Liver (tissue), 9 donors: ENCODE data around the gene ASPG. TPM values are rescaled to one million over a fixed set of nuclear protein-coding genes. Genes with fewer than 3 reads are reported as not detected.

Experiments
- DNase-seq: peaks from one replicate; pipeline ENCODE4 v3.0.0-alpha.2; 2017; ENCODE audit warnings: low spot score
- H3K27ac ChIP-seq, 2 donors: one replicate each; pipeline ENCODE4 v1.7.0; 2013; ENCODE audit warnings: inconsistent platforms in 2 of 2, low read length in 2 of 2, control low read depth in 1 of 2, low read depth in 1 of 2, mild to moderate bottlenecking in 1 of 2
- H3K27me3 ChIP-seq, 4 donors: one replicate each; pipeline versions ENCODE4 v1.6.1 to v1.7.0; 2013; ENCODE audit warnings: low read length in 3 of 4, inconsistent platforms in 1 of 4, mild to moderate bottlenecking in 1 of 4, moderate library complexity in 1 of 4; ENCODE audit not compliant: control insufficient read depth in 4 of 4, insufficient read depth in 4 of 4
- H3K36me3 ChIP-seq, 4 donors: one replicate each; pipeline versions ENCODE4 v1.6.1 to v1.7.0; 2013; ENCODE audit warnings: low read length in 3 of 4, mild to moderate bottlenecking in 3 of 4, low read depth in 1 of 4, moderate library complexity in 1 of 4; ENCODE audit not compliant: control insufficient read depth in 4 of 4, insufficient read depth in 3 of 4
- H3K4me1 ChIP-seq, 4 donors: one replicate each; pipeline versions ENCODE4 v1.6.1 to v1.7.0; 2013; ENCODE audit warnings: low read length in 3 of 4, mild to moderate bottlenecking in 3 of 4, moderate library complexity in 1 of 4; ENCODE audit not compliant: control insufficient read depth in 4 of 4, insufficient read depth in 4 of 4
- H3K4me3 ChIP-seq, 3 donors: one replicate each; pipeline versions ENCODE4 v1.6.1 to v1.7.0; 2013; ENCODE audit warnings: low read length in 3 of 3, control low read depth in 1 of 3, low read depth in 1 of 3, mild to moderate bottlenecking in 1 of 3
- H3K9ac ChIP-seq, 2 donors: one replicate each; pipeline ENCODE4 v1.7.0; 2013; ENCODE audit warnings: low read length in 2 of 2, mild to moderate bottlenecking in 2 of 2, moderate library complexity in 2 of 2, control low read depth in 1 of 2, low read depth in 1 of 2
- H3K9me3 ChIP-seq, 4 donors: one replicate each; pipeline versions ENCODE4 v1.6.1 to v1.7.0; 2013; ENCODE audit warnings: low read length in 3 of 4; ENCODE audit not compliant: control insufficient read depth in 4 of 4
- EGR1 ChIP-seq, 2 donors: IDR thresholded peaks; 2 replicates each; pipeline ENCODE4 v1.6.1; 2016 to 2018; ENCODE audit warnings: antibody characterized with exemption in 2 of 2, low read depth in 2 of 2
- FOXA1 ChIP-seq: IDR thresholded peaks from 2 replicates; pipeline ENCODE4 v1.6.1; 2016; ENCODE audit warnings: antibody characterized with exemption
- FOXA2 ChIP-seq: IDR thresholded peaks from 2 replicates; pipeline ENCODE4 v1.6.1; 2016; ENCODE audit warnings: antibody characterized with exemption
- GABPA ChIP-seq, 2 donors: IDR thresholded peaks in 1 of 2; conservative IDR thresholded peaks in 1 of 2; 2 replicates each; pipeline ENCODE4 v1.6.1; 2016; ENCODE audit warnings: antibody characterized with exemption in 2 of 2, mild to moderate bottlenecking in 1 of 2, moderate library complexity in 1 of 2
- HNF4A ChIP-seq, 2 donors: conservative IDR thresholded peaks; 2 replicates each; pipeline ENCODE4 v1.6.1; 2016; ENCODE audit warnings: antibody characterized with exemption in 2 of 2, mild to moderate bottlenecking in 2 of 2
- HNF4G ChIP-seq: IDR thresholded peaks from 2 replicates; pipeline ENCODE4 v1.6.1; 2016; ENCODE audit warnings: antibody characterized with exemption
- JUND ChIP-seq, 2 donors: IDR thresholded peaks; 2 replicates each; pipeline ENCODE4 v1.6.1; 2016; ENCODE audit warnings: antibody characterized with exemption in 2 of 2
- NR2F2 ChIP-seq: IDR thresholded peaks from 2 replicates; pipeline ENCODE4 v1.6.1; 2016; ENCODE audit warnings: antibody characterized with exemption
- RAD21 ChIP-seq, 2 donors: IDR thresholded peaks; 2 replicates each; pipeline ENCODE4 v1.6.1; 2016; ENCODE audit warnings: antibody characterized with exemption in 2 of 2, mild to moderate bottlenecking in 2 of 2
- RXRA ChIP-seq, 2 donors: IDR thresholded peaks; 2 replicates each; pipeline ENCODE4 v1.6.1; 2017 to 2018; ENCODE audit warnings: antibody characterized with exemption in 2 of 2, mild to moderate bottlenecking in 1 of 2
- SP1 ChIP-seq: IDR thresholded peaks from 2 replicates; pipeline ENCODE4 v1.6.1; 2018; ENCODE audit warnings: antibody characterized with exemption, mild to moderate bottlenecking
- YY1 ChIP-seq: IDR thresholded peaks from 2 replicates; pipeline ENCODE4 v1.6.1; 2016; ENCODE audit warnings: antibody characterized with exemption, mild to moderate bottlenecking
- WGBS: extraction: QIAGEN DNeasy Blood & Tissue Kit; methylation state at CpG from one replicate; pipeline ENCODE4 v1.1.7; 2013; 5-methylcytosine and 5-hydroxymethylcytosine counted together
- polyA plus RNA-seq, 2 donors: library from polyadenylated mRNA; stranded (reverse) in 1 of 2; unstranded in 1 of 2; fragments of 200-250 nt in 1 of 2; fragments of >200 nt in 1 of 2; fragmentation: Nextera tagmentation in 1 of 2; extraction: Ambion mirVana in 1 of 2; gene quantifications; one replicate each; pipeline versions ENCODE4 v1.2.1 to v1.2.3, GENCODE V29; 2013 to 2015
- total RNA-seq, 2 donors: library from RNA; depleted of rRNA; stranded (reverse); fragments of >200 nt; gene quantifications; one replicate each; pipeline ENCODE4 v1.2.3, GENCODE V29; 2014
- TF ChIP-seq, protein P1 (sequence below): IDR thresholded peaks from 2 replicates; pipeline ENCODE4 v1.6.1; 2016; ENCODE audit warnings: antibody characterized with exemption
- TF ChIP-seq, protein P2 (sequence below): IDR thresholded peaks from 2 replicates; pipeline ENCODE4 v1.6.1; 2016; ENCODE audit warnings: antibody characterized with exemption
- TF ChIP-seq, protein P3 (sequence below): fragments of 150-350 bp; IDR thresholded peaks from 2 replicates; pipeline ENCODE4 v1.5.1; 2017; ENCODE audit warnings: improper control_type of control experiment, low read depth, low read length; ENCODE audit not compliant: missing input control
- TF ChIP-seq, protein P4 (sequence below): IDR thresholded peaks from 2 replicates; pipeline ENCODE4 v1.6.1; 2016; ENCODE audit warnings: antibody characterized with exemption
- TF ChIP-seq, protein P5 (sequence below): IDR thresholded peaks from 2 replicates; pipeline ENCODE4 v1.6.1; 2016; ENCODE audit warnings: antibody characterized with exemption, mild to moderate bottlenecking
- donor health status: healthy.
- donor health status: healthy.
- donor health status: healthy.
- donor health status: healthy.
- donor health status: healthy.

Gene ASPG
- total and polyA plus RNA-seq, 4 donors = 42.4 to 158 (median 110) TPM

DNA sequence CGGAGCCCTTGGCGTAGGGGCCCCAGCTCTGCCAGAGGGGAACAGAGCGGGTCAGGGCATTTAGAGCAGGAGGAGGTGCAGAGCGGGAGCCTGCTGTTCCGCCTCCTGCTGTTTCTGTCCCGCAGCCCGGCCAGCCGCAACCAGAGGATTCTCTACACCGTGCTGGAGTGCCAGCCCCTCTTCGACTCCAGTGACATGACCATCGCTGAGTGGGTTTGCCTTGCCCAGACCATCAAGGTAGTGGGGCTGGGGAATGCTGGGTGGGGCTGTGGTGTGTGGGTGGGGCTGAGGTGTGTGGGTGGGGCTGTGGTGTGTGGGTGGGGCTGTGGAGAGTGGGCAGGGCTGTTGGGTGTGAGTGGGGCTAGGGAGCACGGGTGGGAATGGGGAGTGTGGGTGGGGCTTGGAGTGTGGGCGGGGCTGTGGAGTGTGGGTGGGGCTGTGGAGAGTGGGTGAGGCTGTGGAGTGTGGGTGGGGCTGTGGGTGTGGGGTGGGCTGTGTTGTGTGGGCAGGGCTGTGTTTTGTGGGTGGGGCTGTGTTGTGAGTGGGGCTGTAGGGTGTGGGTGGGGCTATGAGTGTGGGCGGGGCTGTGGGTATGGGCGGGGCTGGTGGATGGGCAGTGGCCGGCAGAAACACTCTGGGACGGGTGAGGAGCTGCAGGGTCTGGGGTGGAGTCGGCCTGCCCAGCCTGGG, 8.0 kb downstream of the ASPG start:
- Histone ChIP-seq H3K4me3 (no peak overlapping the region), H3K9me3 (no peaks in the 10 kb centered on the region), H3K27ac (no peak overlapping the region), H3K36me3 (peaks cover 0 to 12% (median 8%) of the 10 kb centered on the region in 4 donors), H3K9ac (no peak overlapping the region), H3K4me1 (peaks cover 24 to 54% (median 38%) of the 10 kb centered on the region in 4 donors), H3K27me3 (no peaks in the 10 kb centered on the region)
- TF ChIP-seq, protein P1, sequence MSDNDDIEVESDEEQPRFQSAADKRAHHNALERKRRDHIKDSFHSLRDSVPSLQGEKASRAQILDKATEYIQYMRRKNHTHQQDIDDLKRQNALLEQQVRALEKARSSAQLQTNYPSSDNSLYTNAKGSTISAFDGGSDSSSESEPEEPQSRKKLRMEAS = no peak
- TF ChIP-seq RAD21 (IDR thresholded peaks at IDR 0.05) (no peak), SP1 (no peak), EGR1 (IDR thresholded peaks at IDR 0.05; ENCODE audit: low read depth in 2 of 2) (no peak), HNF4A (conservative IDR thresholded peaks at IDR 0.05) (no peak), YY1 (no peak), HNF4G (no peak), FOXA1 (no peak), JUND (IDR thresholded peaks at IDR 0.05) (no peak)
- TF ChIP-seq, protein P2, sequence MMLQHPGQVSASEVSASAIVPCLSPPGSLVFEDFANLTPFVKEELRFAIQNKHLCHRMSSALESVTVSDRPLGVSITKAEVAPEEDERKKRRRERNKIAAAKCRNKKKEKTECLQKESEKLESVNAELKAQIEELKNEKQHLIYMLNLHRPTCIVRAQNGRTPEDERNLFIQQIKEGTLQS = no peak
- TF ChIP-seq, protein P3, sequence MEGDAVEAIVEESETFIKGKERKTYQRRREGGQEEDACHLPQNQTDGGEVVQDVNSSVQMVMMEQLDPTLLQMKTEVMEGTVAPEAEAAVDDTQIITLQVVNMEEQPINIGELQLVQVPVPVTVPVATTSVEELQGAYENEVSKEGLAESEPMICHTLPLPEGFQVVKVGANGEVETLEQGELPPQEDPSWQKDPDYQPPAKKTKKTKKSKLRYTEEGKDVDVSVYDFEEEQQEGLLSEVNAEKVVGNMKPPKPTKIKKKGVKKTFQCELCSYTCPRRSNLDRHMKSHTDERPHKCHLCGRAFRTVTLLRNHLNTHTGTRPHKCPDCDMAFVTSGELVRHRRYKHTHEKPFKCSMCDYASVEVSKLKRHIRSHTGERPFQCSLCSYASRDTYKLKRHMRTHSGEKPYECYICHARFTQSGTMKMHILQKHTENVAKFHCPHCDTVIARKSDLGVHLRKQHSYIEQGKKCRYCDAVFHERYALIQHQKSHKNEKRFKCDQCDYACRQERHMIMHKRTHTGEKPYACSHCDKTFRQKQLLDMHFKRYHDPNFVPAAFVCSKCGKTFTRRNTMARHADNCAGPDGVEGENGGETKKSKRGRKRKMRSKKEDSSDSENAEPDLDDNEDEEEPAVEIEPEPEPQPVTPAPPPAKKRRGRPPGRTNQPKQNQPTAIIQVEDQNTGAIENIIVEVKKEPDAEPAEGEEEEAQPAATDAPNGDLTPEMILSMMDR = no peak
- TF ChIP-seq, protein P4, sequence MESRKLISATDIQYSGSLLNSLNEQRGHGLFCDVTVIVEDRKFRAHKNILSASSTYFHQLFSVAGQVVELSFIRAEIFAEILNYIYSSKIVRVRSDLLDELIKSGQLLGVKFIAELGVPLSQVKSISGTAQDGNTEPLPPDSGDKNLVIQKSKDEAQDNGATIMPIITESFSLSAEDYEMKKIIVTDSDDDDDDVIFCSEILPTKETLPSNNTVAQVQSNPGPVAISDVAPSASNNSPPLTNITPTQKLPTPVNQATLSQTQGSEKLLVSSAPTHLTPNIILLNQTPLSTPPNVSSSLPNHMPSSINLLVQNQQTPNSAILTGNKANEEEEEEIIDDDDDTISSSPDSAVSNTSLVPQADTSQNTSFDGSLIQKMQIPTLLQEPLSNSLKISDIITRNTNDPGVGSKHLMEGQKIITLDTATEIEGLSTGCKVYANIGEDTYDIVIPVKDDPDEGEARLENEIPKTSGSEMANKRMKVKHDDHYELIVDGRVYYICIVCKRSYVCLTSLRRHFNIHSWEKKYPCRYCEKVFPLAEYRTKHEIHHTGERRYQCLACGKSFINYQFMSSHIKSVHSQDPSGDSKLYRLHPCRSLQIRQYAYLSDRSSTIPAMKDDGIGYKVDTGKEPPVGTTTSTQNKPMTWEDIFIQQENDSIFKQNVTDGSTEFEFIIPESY = no peak
- 73% methylated on average over 18 of the region's 18 CpGs for WGBS
- DNase-seq = no peak

DNA sequence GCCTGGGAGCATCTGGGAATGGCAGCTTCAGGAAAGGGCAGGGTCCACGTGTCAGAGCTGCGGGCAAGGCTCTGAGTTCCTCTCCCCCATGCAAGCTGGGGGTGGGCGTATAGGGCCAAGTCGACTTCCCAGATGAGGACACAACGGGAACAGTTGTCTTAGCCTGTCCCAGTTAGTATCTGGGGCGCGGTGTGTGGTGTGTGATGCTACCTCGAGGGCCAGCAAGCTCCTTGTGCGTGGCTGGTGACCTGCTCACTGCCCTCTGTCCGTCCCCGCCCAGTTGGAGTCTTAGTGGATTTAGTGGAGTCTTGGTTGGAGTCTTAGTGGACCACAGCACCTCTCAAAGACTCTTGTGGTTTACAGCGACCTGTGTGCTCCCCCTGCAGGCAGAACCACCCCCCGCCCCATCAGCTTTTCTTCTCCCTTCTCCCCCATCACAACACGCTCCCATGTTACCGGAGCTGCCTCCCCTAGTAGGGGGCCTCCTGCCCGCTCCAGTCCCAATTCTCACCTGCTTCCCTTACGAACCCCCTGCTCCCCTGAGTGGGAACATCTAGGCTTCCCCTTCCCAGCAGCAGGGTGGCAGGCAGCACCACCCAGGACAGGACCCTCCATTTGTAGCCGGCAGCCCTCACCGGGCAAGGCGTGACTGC, 8.7 kb downstream of the ASPG start:
- no peak for DNase-seq
- no peaks in the 10 kb centered on the region for H3K9me3 ChIP-seq
- H3K4me1 ChIP-seq = peaks cover 21 to 47% (median 35%) of the 10 kb centered on the region in 4 donors
- no peak overlapping the region for H3K9ac ChIP-seq
- WGBS = 76% methylated on average over 20 of the region's 20 CpGs
- peaks cover 0 to 13% (median 8%) of the 10 kb centered on the region in 4 donors for H3K36me3 ChIP-seq
- no peaks in the 10 kb centered on the region for H3K27me3 ChIP-seq
- H3K4me3 ChIP-seq = no peak overlapping the region
- H3K27ac ChIP-seq = no peak overlapping the region
- TF ChIP-seq, protein P3 = no peak
- TF ChIP-seq, protein P5, sequence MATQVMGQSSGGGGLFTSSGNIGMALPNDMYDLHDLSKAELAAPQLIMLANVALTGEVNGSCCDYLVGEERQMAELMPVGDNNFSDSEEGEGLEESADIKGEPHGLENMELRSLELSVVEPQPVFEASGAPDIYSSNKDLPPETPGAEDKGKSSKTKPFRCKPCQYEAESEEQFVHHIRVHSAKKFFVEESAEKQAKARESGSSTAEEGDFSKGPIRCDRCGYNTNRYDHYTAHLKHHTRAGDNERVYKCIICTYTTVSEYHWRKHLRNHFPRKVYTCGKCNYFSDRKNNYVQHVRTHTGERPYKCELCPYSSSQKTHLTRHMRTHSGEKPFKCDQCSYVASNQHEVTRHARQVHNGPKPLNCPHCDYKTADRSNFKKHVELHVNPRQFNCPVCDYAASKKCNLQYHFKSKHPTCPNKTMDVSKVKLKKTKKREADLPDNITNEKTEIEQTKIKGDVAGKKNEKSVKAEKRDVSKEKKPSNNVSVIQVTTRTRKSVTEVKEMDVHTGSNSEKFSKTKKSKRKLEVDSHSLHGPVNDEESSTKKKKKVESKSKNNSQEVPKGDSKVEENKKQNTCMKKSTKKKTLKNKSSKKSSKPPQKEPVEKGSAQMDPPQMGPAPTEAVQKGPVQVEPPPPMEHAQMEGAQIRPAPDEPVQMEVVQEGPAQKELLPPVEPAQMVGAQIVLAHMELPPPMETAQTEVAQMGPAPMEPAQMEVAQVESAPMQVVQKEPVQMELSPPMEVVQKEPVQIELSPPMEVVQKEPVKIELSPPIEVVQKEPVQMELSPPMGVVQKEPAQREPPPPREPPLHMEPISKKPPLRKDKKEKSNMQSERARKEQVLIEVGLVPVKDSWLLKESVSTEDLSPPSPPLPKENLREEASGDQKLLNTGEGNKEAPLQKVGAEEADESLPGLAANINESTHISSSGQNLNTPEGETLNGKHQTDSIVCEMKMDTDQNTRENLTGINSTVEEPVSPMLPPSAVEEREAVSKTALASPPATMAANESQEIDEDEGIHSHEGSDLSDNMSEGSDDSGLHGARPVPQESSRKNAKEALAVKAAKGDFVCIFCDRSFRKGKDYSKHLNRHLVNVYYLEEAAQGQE = no peak
- TF ChIP-seq, protein P4 = no peak
- TF ChIP-seq, protein P1 = no peak
- TF ChIP-seq FOXA2 (no peak), FOXA1 (no peak), NR2F2 (no peak), JUND (IDR thresholded peaks at IDR 0.05) (no peak), HNF4G (no peak), GABPA (IDR thresholded peaks at IDR 0.05 in 1 of 2, conservative IDR thresholded peaks at IDR 0.05 in 1 of 2) (no peak), RAD21 (IDR thresholded peaks at IDR 0.05) (no peak), HNF4A (conservative IDR thresholded peaks at IDR 0.05) (no peak), RXRA (IDR thresholded peaks at IDR 0.05) (no peak), SP1 (no peak)
